ENCODE data around the gene ATF7IP2. TPM values are rescaled to one million over a fixed set of nuclear protein-coding genes. Genes with fewer than 3 reads are reported as not detected.
"Not testable (repeated sequence)": the region's sequence is repeated elsewhere in the genome, so short reads cannot be mapped to it uniquely, and the experiment has no call there.

Gene ATF7IP2
- total and polyA plus RNA-seq, 10 of the 15 experiments (the other 5 are each of a cell fraction or from before 2014, with no cell fraction given): 24.6 to 82.1 (median 51.9) TPM

DNA sequence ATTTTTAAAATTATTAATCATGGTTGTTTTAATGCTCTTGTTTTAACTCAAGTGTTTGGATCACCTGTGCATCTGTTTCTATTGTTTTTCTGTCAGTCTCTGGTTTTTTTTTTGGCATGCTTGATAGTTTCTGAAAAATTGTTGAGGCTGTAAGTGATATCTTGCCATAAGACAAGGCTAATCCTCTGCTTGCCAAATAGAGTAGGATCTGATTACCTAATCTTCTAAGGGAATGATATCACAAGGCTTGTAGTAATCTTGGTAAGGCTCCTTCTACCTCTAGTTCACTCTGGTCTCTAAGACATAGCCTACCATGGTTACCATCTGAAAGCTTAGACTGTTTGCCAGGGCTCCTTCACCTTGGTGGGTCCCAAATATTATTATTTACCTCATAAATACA is 81.0 kb downstream of the ATF7IP2 start (continued):
- no peak for TF ChIP-seq E2F8 (IDR thresholded peaks at IDR 0.05; ENCODE audit: low read depth, partially characterized antibody)
- no peak for TF ChIP-seq NBN (IDR thresholded peaks at IDR 0.05)
- TF ChIP-seq RBBP5 (conservative IDR thresholded peaks at IDR 0.05): no peak
- no peak for TF ChIP-seq NR2C1 (IDR thresholded peaks at IDR 0.05)
- TF ChIP-seq ETV6 (conservative IDR thresholded peaks at IDR 0.05 in 1 of 2, IDR thresholded peaks at IDR 0.05 in 1 of 2; ENCODE audit: borderline replicate concordance in 1 of 2, low read depth in 1 of 2): no peak
- no peak for TF ChIP-seq GATAD2B (conservative IDR thresholded peaks at IDR 0.05; ENCODE audit: low read depth)
- no peak for TF ChIP-seq PRDM15 (CRISPR knock-in tag; IDR thresholded peaks at IDR 0.05)
- TF ChIP-seq NFXL1 (IDR thresholded peaks at IDR 0.05; ENCODE audit: borderline replicate concordance): no peak
- TF ChIP-seq NFYA (IDR thresholded peaks at IDR 0.05; ENCODE audit: borderline replicate concordance, low read depth, low read length): no peak
- TF ChIP-seq JUNB (IDR thresholded peaks at IDR 0.05): no peak
- TF ChIP-seq SPI1 (IDR thresholded peaks at IDR 0.05; ENCODE audit: borderline replicate concordance, insufficient read depth, low read depth, low read length): no peak
- TF ChIP-seq RELA (IDR thresholded peaks at IDR 0.05; ENCODE audit: borderline replicate concordance, partially characterized antibody): no peak

- not testable (repeated sequence) for ATAC-seq
- 100% methylated on average over 1 of the region's 1 CpG for WGBS (ENCODE audit: insufficient coverage, insufficient replicate concordance, low lambda C conversion rate, missing lambda C conversion rate)
Measured at GRCh38 chr16:10476636-10477035, 90.8 kb downstream of the ATF7IP2 start.

More at GRCh38 chr16:10476636-10477035, 90.8 kb downstream of the ATF7IP2 start:
- DNase-seq (ENCODE audit: low read depth, low spot score); H3K79me2 ChIP-seq (ENCODE audit: control insufficient read depth, insufficient read depth, low read length); FAIRE-seq; intact Hi-C loops (cut with micrococcal nuclease; ENCODE audit: unreplicated experiment); H3K36me3 ChIP-seq (ENCODE audit: control insufficient read depth in 2 of 2, insufficient read depth in 2 of 2, low read length in 1 of 2); H2AFZ ChIP-seq (ENCODE audit: control insufficient read depth, low read depth, low read length); H3K4me3 ChIP-seq; in situ Hi-C loops (cut with MboI); CTCF ChIA-PET; H3K9me3 ChIP-seq (replicated peaks; ENCODE audit: control insufficient read depth, insufficient read depth, low read length); H3K4me2 ChIP-seq (ENCODE audit: control insufficient read depth, insufficient read depth); BruUV-seq (replicated peaks); H4K20me1 ChIP-seq (ENCODE audit: control insufficient read depth, insufficient read depth); H3K27ac ChIP-seq (ENCODE audit: control insufficient read depth, insufficient read depth); H3K27me3 ChIP-seq (replicated peaks in 1 of 2; ENCODE audit: control insufficient read depth in 2 of 2, insufficient read depth in 2 of 2, low read length in 1 of 2); RAD21 ChIA-PET (ENCODE audit: unreplicated experiment); H3K4me1 ChIP-seq (ENCODE audit: control insufficient read depth, insufficient read depth, low read length); SMC1A ChIA-PET (ENCODE audit: uncharacterized antibody, unreplicated experiment); H3K9ac ChIP-seq (ENCODE audit: control insufficient read depth, insufficient read depth, low read length): not testable (repeated sequence)
- POLR2A ChIA-PET: interaction anchor here (0.6 kb wide), 1 partner anchor 10 kb away, joined by 3 read pairs; no protein-coding TSS in a partner anchor

Data from GM12878 (cell line).